Activated CD4-positive, alpha-beta T cell treated with anti-CD3 and anti-CD28 coated beads, Interleukin-2, Interleukin-6, amounts not matched to agents 100 ng/mL and 50 ng/mL, durations not matched to agents 16 hours and 8 hours (primary cell): Measurements from ENCODE around the gene LRRC4B.
"Not testable (repeated sequence)": the region's sequence is repeated elsewhere in the genome, so short reads cannot be mapped to it uniquely, and the experiment has no call there.

Experiments used
- DNase-seq: peaks from one replicate; pipeline ENCODE4 v3.0.0-alpha.2; 2020

The LRRC4B gene

GRCh38 chr19:50481351-50482149 lies 86.7 kb downstream of the LRRC4B start:
- DNase-seq: no peak

- DNase-seq: no peak
These were observed 87.7 kb downstream of the LRRC4B start for GRCh38 chr19:50480281-50481111.

GRCh38 chr19:50479761-50480251 lies 88.4 kb downstream of the LRRC4B start:
- no peak for DNase-seq

- DNase-seq: no peak
These were observed 89.1 kb downstream of the LRRC4B start for GRCh38 chr19:50478901-50479715.

- DNase-seq: no peak
These were observed 90.3 kb downstream of the LRRC4B start for GRCh38 chr19:50477751-50478515.

- DNase-seq: no peak
These were observed 91.4 kb downstream of the LRRC4B start for GRCh38 chr19:50476907-50477238.

- DNase-seq: peak; percentile 96
These were observed 91.9 kb downstream of the LRRC4B start, which contains the start of the genes EMC10 and GARIN5A for GRCh38 chr19:50476224-50476906. TSS of gene EMC10 (plus strand) at chr19:50476507. CDS start at chr19:50476545, 38 bp downstream. TSS of gene GARIN5A (minus strand) at chr19:50476848. CDS start at chr19:50476388, 460 bp downstream.

GRCh38 chr19:50475736-50476223 lies 92.5 kb downstream of the LRRC4B start:
- DNase-seq: no peak

GRCh38 chr19:50475101-50475568 lies 93.1 kb downstream of the LRRC4B start:
- no peak for DNase-seq

GRCh38 chr19:50473336-50473735 lies 94.9 kb downstream of the LRRC4B start:
- DNase-seq: not testable (repeated sequence)

- no peak for DNase-seq
These were observed 99.4 kb downstream of the LRRC4B start for GRCh38 chr19:50468818-50469217.

GRCh38 chr19:50467566-50467965 lies 100.7 kb downstream of the LRRC4B start:
- no peak for DNase-seq
